Stimulated activated CD4-positive, alpha-beta T cell treated with anti-CD3 and anti-CD28 coated beads, TNF-alpha, amount 100 ng/mL, for 24 hours (primary cell): Measurements from ENCODE around the gene CTSS.
"Not testable (repeated sequence)": the region's sequence is repeated elsewhere in the genome, so short reads cannot be mapped to it uniquely, and the experiment has no call there.

Source experiments
- DNase-seq, 3 experiments: peaks; one replicate each; pipeline ENCODE4 v3.0.0-alpha.2; 2020; ENCODE audit warnings: low read depth in 3 of 3

The CTSS gene

DNA sequence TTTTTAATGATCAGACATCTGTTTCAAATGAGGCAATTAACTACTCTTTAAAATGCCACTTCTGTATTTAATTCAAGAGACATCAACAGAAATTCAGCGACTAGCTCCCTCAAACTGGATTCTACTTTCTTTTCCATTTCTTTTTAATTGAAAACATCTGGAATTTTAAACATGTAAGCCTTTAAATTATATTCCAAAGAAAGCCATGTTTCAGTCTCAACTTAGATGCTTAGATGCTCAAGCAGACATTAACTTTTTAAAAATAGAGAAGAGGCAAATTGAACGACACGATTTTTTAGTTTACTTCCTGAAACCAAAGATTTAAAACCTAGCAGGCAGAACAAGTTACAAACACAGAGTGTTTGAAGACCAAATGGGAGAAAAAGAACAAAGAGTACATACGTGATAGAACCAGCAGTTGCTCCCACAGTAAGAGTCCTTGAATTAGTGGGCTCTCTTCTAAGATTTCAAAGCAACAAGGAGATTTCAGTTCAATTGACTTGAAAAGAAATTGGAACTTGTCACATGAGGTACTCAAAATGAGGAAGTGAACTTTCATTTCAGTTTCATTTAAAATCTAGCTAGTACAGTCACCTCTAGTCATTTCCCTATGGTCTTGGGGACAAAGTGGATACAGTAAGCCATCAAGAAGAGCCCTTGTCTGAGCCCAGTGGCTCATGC, at the start of gene CTSS:
TSS of gene CTSS (minus strand) at position 483 of the 681 bp plus-strand sequence. CDS start 1,015 bp downstream, outside the sequence.
- DNase-seq: no peak

- DNase-seq: peak in 1 of 3 experiments; percentile 19
These were observed 47.6 kb upstream of the CTSS start for GRCh38 chr1:150813028-150813707.

DNA sequence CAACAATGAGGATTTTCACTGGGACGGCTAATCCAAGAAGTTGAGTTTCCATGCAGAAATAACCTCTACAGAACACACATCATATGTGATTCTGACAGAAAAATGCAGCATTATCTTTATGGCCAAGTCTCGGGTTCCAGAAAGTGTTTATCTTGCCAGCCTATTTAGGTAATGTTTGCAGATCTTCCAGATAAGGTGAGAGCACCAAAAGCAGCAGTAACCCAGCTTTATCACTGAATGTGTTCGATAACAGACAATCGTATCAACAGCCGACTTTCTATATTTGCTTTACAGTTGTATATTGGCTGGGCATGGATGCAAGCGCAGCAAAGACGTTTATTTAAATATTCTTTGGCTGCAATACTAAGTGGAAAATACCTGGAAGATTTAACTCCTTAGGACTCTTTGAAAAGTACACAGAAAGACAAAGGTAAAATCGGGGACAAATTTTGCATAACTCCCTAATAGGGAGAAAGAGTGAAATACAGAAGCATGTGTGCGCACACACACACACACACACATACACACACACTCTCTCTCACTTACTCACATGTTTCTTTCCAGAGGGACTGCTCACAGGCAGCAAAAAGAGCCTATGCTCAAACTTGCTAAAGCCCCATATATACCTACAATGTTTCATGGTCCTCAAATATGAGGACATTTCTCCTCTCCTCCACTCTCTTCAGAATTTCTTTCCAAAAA, 45.5 kb upstream of the CTSS start:
- no peak for DNase-seq

DNA sequence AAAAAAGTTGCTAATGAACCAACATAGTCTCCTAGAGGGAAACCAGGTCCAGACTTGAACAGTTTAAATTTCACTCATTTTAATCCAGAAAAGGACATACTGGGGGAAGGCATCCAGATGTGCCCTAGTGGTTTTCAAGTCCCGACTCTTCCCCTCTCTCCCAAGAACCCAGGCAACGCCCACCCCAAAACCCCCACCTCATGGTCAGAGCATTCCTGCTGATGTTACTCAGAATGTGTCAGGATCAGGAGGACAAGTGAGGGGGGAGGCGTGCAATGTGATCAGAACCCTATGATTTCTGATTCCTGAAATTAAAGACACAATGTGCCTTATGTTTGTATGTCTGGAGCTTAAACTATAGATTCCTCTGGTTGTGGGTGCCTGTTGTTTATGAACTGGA, 44.1 kb upstream of the CTSS start:
- DNase-seq: no peak

- DNase-seq: no peak
These were observed 43.3 kb upstream of the CTSS start for GRCh38 chr1:150808846-150809245.

DNA sequence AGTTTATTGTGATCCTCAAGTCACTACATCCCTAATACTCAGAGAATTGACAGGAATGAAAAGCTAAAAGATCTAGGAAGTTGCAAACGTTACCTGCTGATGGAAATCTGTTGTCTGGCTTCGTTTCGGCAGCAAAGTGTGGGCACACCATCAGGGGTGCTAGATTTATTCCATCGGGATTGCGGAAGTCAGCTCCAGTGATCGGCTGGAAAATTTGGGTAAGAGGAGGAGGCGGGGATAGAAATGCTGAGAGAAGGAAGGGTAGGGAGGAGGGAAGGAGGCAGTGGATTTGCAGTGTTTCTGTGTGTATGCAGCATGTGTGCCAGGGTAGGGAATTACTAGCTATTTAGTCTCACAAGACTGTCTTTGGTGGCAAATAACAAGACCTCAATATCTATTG, 42.5 kb upstream of the CTSS start, which contains the start of gene CTSK:
TSS of gene CTSK (minus strand) at position 140 of the 400 bp plus-strand sequence. CDS start 1,455 bp downstream, outside the sequence.
- DNase-seq: no peak

DNA sequence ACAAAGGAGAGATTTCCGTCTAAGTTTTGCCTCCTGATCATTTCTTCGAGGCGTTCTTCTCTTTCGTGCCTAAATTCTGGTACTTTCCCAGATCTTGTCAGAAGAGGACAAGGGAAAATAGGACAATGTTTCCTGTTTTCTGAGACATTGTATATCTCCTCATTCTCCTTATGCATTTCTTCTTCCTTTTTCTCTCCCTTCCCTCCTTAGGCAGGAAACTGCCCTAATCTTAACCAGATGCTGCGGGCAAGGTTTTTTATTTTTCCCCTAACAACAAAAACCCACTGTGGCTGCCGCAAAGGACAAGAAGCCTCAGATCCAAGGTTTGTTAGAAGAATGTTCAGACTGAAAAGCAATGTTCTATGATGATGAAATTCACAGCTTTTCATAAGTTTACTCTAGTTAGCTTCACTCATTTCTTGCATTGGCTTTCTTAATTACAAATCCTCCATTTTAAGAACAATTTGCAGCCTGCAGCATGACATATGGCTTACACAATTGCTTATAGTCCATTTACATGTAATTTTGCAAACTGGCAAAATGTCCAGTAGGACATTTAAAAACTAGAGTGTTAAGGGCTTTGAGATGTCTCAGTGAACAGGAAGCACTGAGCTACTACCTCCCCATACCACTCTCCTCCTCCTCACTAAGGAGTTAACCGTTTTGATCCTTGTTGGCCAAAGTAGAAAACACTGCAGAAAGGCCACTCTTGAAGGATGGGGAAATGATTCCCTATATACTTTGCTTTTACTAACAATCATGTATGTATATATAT, 41.9 kb upstream of the CTSS start:
- no peak for DNase-seq

DNA sequence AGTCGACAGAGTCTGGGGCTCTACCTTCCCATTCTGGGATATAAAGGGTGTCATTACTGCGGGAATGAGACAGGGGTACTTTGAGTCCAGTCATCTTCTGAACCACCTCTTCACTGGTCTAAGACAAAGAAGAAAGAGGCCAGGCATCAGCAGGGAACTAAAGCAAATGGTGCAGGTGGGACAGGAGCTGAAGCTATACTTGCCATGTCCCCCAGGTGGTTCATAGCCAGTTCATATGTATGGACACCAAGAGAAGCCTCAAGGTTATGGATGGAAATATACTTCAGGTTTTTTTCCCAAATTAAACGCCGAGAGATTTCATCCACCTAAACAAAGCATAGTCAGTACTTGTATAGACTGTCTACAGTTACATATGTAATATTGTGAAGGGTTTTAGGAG, 40.3 kb upstream of the CTSS start:
- no peak for DNase-seq

DNA sequence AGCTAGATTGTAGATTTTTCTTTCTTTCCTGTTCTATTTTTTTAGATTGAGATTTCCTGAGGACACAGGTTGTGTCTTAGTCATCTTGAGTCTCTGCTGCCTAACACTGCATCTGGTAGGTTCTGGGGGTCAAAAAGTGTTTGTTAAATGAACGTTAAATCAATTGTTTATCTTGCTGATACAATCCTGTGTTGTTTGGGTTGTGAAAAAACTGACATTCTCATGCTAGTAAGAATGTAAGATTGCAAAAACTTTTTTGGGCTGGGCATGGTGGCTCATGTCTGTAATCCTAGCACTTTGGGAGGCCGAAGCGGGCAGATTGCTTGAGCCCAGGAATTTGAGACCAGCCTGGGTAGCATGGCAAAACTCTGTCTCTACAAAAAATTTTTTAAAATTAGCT, 39.1 kb upstream of the CTSS start:
- DNase-seq: no peak

GRCh38 chr1:150799089-150799488, 33.5 kb upstream of the CTSS start:
- no peak for DNase-seq

DNA sequence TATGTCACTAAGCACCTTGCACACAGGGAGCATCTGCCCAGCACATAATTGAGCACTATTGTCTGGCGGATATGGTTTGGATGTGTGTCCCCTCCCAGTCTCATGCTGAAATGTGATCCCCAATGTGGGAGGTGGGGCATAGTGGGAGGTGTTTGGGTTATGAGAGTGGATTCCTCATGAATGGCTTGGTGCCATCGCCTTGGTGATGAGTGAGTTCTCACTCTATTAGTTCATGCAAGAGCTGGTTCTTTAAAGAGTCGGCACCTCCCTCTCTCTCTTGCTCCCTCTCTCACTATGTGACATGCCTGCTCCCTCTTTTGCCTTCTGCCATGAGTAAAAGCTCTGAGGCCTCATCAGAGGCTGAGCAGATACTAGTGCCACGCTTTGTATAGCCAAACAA, 32.9 kb upstream of the CTSS start:
- no peak for DNase-seq

DNA sequence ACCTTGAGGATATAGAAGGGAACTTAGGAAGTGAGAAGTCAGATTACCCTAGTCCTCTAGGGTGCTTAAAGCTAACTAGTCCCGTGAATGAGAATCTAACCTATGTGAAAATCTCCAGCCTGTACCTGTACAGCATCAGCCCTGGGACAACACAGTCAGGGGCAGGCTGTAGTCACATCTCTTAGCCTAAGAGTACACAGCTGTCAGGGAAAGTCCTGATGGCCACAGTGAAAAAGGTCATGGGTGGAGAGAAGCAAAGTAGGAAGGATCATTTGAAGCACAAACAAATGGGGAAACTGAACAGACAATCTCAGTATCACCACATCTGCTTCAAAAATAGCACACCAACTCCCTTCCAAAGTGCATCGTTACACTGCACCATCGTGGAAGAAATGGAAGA, 30.8 kb upstream of the CTSS start:
- DNase-seq: no peak

GRCh38 chr1:150793778-150794177, 28.2 kb upstream of the CTSS start:
- not testable (repeated sequence) for DNase-seq

GRCh38 chr1:150793221-150793620, 27.6 kb upstream of the CTSS start:
- no peak for DNase-seq

DNA sequence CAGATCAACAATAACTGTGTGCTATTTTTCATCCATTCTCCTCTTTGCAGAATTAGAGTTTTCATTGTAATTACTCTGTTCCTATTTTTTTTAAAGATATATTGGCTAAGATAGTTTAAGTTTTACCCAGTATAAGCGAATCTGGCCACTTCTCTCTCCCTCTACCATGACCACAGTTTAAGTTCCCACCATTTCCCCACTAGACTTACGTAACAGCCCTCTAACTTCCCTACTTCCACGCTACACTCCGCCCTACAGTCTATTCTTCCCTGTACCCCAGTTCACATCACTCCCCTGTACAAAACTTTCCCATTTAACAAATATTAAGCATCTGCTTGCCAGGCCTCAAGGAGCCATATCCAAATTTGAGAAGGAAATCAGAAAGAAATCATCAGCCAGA, 26.0 kb upstream of the CTSS start:
- DNase-seq: no peak

DNA sequence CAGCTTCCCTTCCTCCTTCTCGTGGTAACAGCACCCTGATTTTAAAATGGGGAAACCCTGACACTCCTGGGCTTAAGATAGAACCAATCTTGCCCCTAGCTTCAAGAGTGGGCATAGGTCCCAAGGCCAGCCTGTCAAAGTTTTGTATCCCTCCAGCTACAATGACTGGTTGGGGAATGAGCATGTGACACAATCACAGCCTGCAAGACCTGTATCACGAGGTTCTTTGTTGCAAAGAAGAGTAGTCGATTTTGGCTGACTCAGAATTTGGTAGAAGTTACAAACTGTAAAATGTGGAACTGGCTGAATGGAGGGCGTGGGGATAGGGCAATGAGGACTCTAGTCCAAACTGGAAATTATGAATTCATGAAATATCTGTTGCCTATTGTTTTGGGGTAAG, 23.8 kb upstream of the CTSS start:
- no peak for DNase-seq

DNA sequence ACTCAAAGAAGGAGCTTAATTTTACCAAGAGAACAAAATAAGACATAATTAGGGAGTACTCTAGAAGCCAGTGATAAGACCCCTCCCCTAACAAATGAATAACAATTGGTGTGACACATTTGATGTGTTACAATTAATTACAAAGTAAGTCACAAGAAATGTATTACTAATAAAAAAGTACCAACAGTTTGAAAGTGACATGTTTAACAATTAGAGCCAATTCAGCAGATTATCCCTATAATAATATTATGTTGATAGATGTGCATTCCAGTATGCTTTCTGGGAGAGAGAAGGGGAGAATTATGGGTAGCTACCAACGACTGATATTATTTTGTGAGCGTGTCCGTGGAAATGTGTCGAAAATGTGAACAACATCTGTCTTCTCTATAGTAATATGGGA, 23.4 kb upstream of the CTSS start:
- DNase-seq: no peak

- no peak for DNase-seq
These were observed 21.9 kb upstream of the CTSS start for GRCh38 chr1:150787455-150787854.

DNA sequence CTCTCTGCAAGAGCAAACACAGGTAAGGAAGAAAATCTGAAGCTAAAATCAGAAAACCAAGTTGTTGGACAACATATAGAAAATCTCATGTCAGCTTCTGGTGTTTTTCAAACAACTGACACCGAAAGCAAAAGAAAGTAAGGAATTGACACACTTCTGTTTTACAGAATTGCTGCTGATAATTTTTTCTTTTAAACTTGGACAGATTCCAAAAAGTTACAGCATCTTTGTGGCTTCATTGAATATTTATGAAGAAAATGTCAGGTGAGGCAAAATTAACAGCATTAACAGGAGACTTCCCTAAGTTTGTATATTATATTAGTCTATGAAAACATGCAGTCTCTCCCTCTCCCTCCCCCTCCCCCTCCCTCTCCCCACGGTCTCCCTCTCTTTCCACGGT, 14.9 kb upstream of the CTSS start:
- no peak for DNase-seq

GRCh38 chr1:150778409-150778808, 12.8 kb upstream of the CTSS start:
- DNase-seq: no peak

- DNase-seq: no peak
These were observed 12.0 kb upstream of the CTSS start for GRCh38 chr1:150777544-150777943.

DNA sequence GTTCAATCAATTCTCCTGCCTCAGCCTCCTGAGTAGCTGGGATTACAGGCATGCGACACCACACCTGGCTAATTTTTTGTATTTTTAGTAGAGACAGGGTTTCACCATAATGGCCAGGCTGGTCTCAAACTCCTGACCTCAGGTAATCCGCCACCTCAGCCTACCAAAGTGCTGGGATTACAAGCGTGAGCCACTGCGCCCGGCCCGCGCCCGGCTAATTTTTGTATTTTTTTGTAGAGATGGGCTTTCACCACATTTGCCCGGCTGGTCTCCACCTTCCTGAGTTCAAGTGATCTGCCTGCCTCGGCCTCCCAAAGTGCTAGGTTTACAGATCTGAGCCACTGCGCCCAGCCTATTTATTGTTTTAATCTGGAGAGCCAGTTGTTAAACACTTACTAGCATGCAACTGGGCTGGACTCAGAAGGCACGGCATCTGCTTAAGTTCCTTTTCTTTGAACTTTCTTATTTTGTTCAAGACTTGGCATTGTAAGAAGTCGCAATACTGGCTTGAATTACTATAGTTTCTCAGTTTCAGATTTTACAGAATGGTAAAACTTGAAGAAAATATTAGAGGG, 10.4 kb upstream of the CTSS start:
- DNase-seq: not testable (repeated sequence)
